IPS-18c (cell line): ENCODE data around the gene RGS7BP.

Source experiments
- H3K4me3 ChIP-seq: 2 replicates; pipeline ENCODE4 v1.7.0; 2013; ENCODE audit warnings: low read depth, mild to moderate bottlenecking, low read length, moderate library complexity; ENCODE audit not compliant: insufficient read depth
- H3K9me3 ChIP-seq: one replicate; pipeline ENCODE4 v1.6.1; 2013; ENCODE audit warnings: mild to moderate bottlenecking, low read length, moderate library complexity; ENCODE audit not compliant: control insufficient read depth, insufficient read depth

The RGS7BP gene

DNA sequence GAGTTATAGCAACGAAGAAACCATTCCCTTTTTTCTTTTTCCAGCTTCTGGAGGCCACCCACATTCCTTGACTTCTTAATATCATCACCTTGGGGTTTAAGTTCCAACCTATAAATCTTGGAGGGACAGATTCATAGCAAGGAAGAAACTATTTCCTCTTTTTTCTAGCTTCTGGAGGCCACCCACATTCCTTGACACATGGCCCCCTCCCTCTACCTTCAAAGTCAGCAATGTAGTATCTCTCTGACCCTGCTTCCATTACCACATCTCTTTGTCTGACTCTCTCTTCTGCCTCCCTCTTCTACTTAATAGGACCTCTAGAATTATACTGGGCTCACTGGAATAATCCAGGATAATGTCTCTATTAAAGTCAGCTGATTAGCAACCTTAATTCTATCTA lies 149.8 kb downstream of the RGS7BP start:
- Histone ChIP-seq H3K4me3 (no peak overlapping the region), H3K9me3 (no peaks in the 10 kb centered on the region)

DNA sequence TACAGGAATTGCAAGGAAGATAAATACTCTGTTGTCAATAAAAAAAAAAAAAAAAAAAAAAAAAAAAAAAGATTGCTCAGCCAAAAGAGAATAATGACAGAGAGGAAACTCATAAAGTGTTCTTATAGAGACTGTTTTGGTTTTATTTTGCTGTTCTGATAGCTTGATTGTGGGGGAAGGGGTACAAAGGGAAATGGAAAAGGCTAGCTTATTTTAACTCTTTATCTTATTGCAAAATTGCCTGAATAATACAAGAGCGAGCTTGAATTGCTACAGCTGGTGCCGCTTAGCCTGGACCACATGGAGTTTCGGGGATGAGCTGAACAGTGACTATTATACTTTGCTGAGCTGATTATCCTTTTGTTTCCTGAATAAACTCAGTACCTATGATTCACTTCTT lies 153.5 kb downstream of the RGS7BP start:
- Histone ChIP-seq H3K4me3 (no peak overlapping the region), H3K9me3 (no peaks in the 10 kb centered on the region)
